ENCODE measurements around the gene PORCN.
A peak's percentile ranks its signal among the peaks of the same experiment; 100 is the strongest.
"Not testable (repeated sequence)": the region's sequence is repeated elsewhere in the genome, so short reads cannot be mapped to it uniquely, and the experiment has no call there.

Gene PORCN

DNA sequence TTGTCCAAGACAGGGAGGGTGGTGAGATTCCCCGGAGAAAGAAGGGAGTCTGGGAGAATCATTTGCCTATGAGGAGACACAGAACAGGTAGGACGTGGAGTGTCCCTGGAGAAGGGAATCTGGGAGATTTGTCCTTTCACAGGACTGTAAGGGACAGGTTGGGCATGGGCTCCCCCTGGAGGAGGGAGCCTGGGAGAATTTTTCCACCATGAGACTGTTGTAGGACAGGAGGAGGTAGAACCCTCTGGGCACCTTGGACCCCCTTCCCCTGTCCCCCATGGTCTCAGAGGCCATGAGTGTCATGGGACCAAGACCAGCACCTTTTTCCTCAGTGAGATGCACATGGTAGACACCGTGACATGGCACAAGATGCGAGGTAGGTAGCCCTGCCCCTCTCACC is 2.8 kb downstream of the PORCN start:
- Histone ChIP-seq H3K9ac (ENCODE audit: low read length in 2 of 2) (no peak overlapping the region), H3K4me1 (ENCODE audit: control insufficient read depth, insufficient read depth, low read length) (peaks cover 8% of the 10 kb centered on the region), H3K9me3 (ENCODE audit: control insufficient read depth in 2 of 2, low read length in 2 of 2) (no peaks in the 10 kb centered on the region), H3K4me3 (ENCODE audit: low read length in 2 of 2) (no peak overlapping the region), H3K36me3 (ENCODE audit: control insufficient read depth in 2 of 2, insufficient read depth in 2 of 2, low read length in 2 of 2) (peaks cover 0 to 2% of the 10 kb centered on the region in 2 donors), H3K27me3 (ENCODE audit: control insufficient read depth in 1 of 2, insufficient read depth in 2 of 2, low read length in 2 of 2) (peaks cover 0 to 7% of the 10 kb centered on the region in 2 donors), H3K27ac (ENCODE audit: low read length) (no peak overlapping the region)

- Histone ChIP-seq H3K4me3 (ENCODE audit: low read length in 2 of 2) (no peak overlapping the region), H3K36me3 (ENCODE audit: control insufficient read depth in 2 of 2, insufficient read depth in 2 of 2, low read length in 2 of 2) (peaks cover 0 to 2% of the 10 kb centered on the region in 2 donors), H3K27ac (ENCODE audit: low read length) (no peak overlapping the region), H3K9ac (ENCODE audit: low read length in 2 of 2) (no peak overlapping the region), H3K9me3 (ENCODE audit: control insufficient read depth in 2 of 2, low read length in 2 of 2) (no peaks in the 10 kb centered on the region), H3K27me3 (ENCODE audit: control insufficient read depth in 1 of 2, insufficient read depth in 2 of 2, low read length in 2 of 2) (peaks cover 0 to 7% of the 10 kb centered on the region in 2 donors), H3K4me1 (ENCODE audit: control insufficient read depth, insufficient read depth, low read length) (peaks cover 8% of the 10 kb centered on the region)
These were observed 3.7 kb downstream of the PORCN start for GRCh38 chrX:48512371-48512935.

DNA sequence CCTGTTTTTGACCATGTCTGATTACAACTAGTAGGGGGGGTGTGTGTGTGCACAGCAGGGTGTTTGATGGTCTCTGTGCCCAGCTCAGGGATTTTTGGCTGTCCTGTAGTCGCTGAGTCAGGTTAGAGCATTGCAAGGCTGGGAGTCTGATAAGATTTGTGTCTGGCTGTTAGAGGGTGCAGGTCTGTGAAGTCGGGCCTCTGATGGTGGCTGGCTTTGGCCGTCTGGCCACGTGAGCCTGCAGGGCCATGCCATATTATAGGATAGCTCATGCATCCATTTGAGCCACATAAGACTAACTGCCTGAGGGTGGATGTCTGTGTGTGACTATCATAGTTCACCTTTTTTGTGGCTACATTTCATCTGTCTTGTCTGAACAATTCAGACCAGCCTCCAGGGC is 4.9 kb downstream of the PORCN start:
- Histone ChIP-seq H3K36me3 (ENCODE audit: control insufficient read depth in 2 of 2, insufficient read depth in 2 of 2, low read length in 2 of 2) (peaks cover 0 to 2% of the 10 kb centered on the region in 2 donors), H3K9me3 (ENCODE audit: control insufficient read depth in 2 of 2, low read length in 2 of 2) (no peaks in the 10 kb centered on the region), H3K27ac (ENCODE audit: low read length) (no peak overlapping the region), H3K27me3 (ENCODE audit: control insufficient read depth in 1 of 2, insufficient read depth in 2 of 2, low read length in 2 of 2) (peaks cover 0 to 7% of the 10 kb centered on the region in 2 donors), H3K4me1 (ENCODE audit: control insufficient read depth, insufficient read depth, low read length) (peaks cover 8% of the 10 kb centered on the region), H3K9ac (ENCODE audit: low read length in 2 of 2) (no peak overlapping the region), H3K4me3 (ENCODE audit: low read length in 2 of 2) (no peak overlapping the region)

DNA sequence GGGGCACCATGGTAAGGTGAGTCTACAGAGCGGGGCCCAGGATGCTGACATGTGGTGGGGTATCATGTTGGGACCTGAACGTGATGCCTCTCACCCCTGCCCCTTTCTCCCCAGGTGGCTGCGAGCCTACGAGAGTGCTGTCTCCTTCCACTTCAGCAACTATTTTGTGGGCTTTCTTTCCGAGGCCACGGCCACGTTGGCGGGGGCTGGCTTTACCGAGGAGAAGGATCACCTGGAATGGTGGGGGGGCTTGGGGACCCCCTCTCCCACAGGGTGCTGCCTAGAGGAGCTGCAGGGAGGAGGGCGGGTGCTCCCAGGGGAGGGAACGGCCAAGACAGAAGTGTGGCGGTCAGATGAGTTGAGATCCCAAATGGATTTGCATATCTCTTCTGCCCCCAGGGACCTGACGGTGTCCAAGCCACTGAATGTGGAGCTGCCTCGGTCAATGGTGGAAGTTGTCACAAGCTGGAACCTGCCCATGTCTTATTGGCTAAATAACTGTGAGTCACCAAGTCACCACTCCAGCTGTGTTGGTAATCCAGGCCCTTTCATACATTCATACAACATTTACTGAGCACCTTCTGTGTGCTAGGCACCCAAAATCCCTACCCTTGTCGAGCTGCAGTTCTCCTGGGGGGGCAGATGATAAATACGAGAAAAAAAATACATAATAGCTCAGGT is 5.5 kb downstream of the PORCN start:
- Histone ChIP-seq H3K27me3 (ENCODE audit: control insufficient read depth in 1 of 2, insufficient read depth in 2 of 2, low read length in 2 of 2) (peaks cover 0 to 7% of the 10 kb centered on the region in 2 donors), H3K4me3 (ENCODE audit: low read length in 2 of 2) (no peak overlapping the region), H3K9me3 (ENCODE audit: control insufficient read depth in 2 of 2, low read length in 2 of 2) (no peaks in the 10 kb centered on the region), H3K27ac (ENCODE audit: low read length) (no peak overlapping the region), H3K9ac (ENCODE audit: low read length in 2 of 2) (no peak overlapping the region), H3K36me3 (ENCODE audit: control insufficient read depth in 2 of 2, insufficient read depth in 2 of 2, low read length in 2 of 2) (peaks cover 0 to 2% of the 10 kb centered on the region in 2 donors), H3K4me1 (ENCODE audit: control insufficient read depth, insufficient read depth, low read length) (peaks cover 7% of the 10 kb centered on the region)

DNA sequence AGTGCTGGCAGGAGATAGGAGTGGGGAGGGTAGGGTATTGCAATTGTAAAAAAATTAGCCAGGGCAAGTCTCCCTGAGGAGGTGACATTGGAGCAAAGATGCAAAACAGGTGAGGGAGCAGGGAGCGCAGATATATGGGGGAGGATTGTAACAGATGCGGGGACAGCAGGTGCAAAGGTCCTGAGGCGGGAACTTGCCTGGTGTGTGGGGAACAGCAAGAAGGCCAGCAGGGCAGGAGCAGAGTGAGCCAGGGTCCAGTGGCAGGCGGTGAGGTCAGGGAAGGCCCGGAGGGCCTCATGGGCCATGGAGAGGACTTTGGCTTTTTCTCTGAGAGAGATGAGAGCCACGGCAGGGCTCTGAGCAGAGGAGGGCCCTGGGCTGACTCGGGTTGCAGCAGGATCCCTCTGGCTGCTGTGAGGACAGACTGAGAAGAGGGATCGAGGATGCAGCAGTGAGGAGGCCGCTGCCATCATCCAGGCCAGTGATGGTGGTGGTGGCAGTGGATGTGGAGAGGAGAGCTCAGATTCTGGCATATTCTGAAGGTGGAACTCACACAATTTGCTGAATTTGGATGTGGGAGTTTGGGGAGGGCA is 6.2 kb downstream of the PORCN start:
- Histone ChIP-seq H3K4me1 (ENCODE audit: control insufficient read depth, insufficient read depth, low read length) (peaks cover under 1% of the 10 kb centered on the region), H3K4me3 (ENCODE audit: low read length in 2 of 2) (no peak overlapping the region), H3K9me3 (ENCODE audit: control insufficient read depth in 2 of 2, low read length in 2 of 2) (no peaks in the 10 kb centered on the region), H3K9ac (ENCODE audit: low read length in 2 of 2) (no peak overlapping the region), H3K36me3 (ENCODE audit: control insufficient read depth in 2 of 2, insufficient read depth in 2 of 2, low read length in 2 of 2) (peaks cover 0 to 2% of the 10 kb centered on the region in 2 donors), H3K27me3 (ENCODE audit: control insufficient read depth in 1 of 2, insufficient read depth in 2 of 2, low read length in 2 of 2) (peaks cover 0 to 7% of the 10 kb centered on the region in 2 donors), H3K27ac (ENCODE audit: low read length) (no peak overlapping the region)

- H3K27me3 ChIP-seq (ENCODE audit: control insufficient read depth in 1 of 2, insufficient read depth in 2 of 2, low read length in 2 of 2), result peaks cover 0 to 7% of the 10 kb centered on the region in 2 donors
- peaks cover 0 to 2% of the 10 kb centered on the region in 2 donors for H3K36me3 ChIP-seq (ENCODE audit: control insufficient read depth in 2 of 2, insufficient read depth in 2 of 2, low read length in 2 of 2)
- H3K9me3 ChIP-seq (ENCODE audit: control insufficient read depth in 2 of 2, low read length in 2 of 2), result no peaks in the 10 kb centered on the region
- no peak overlapping the region for H3K4me3 ChIP-seq (ENCODE audit: low read length in 2 of 2)
- no peak overlapping the region for H3K27ac ChIP-seq (ENCODE audit: low read length)
- no peak overlapping the region for H3K9ac ChIP-seq (ENCODE audit: low read length in 2 of 2)
- H3K4me1 ChIP-seq (ENCODE audit: control insufficient read depth, insufficient read depth, low read length), result no peaks in the 10 kb centered on the region
These were observed 7.0 kb downstream of the PORCN start for GRCh38 chrX:48515842-48516241.

- Histone ChIP-seq H3K4me3 (ENCODE audit: low read length in 2 of 2) (no peak overlapping the region), H3K9me3 (ENCODE audit: control insufficient read depth in 2 of 2, low read length in 2 of 2) (no peaks in the 10 kb centered on the region), H3K4me1 (ENCODE audit: control insufficient read depth, insufficient read depth, low read length) (peaks cover 1% of the 10 kb centered on the region), H3K27ac (ENCODE audit: low read length) (no peak overlapping the region), H3K9ac (ENCODE audit: low read length in 2 of 2) (no peak overlapping the region), H3K36me3 (ENCODE audit: control insufficient read depth in 2 of 2, insufficient read depth in 2 of 2, low read length in 2 of 2) (peaks cover 0 to 2% of the 10 kb centered on the region in 2 donors), H3K27me3 (ENCODE audit: control insufficient read depth in 1 of 2, insufficient read depth in 2 of 2, low read length in 2 of 2) (peaks cover 0 to 7% of the 10 kb centered on the region in 2 donors)
These were observed 7.5 kb downstream of the PORCN start for GRCh38 chrX:48516285-48516684.

DNA sequence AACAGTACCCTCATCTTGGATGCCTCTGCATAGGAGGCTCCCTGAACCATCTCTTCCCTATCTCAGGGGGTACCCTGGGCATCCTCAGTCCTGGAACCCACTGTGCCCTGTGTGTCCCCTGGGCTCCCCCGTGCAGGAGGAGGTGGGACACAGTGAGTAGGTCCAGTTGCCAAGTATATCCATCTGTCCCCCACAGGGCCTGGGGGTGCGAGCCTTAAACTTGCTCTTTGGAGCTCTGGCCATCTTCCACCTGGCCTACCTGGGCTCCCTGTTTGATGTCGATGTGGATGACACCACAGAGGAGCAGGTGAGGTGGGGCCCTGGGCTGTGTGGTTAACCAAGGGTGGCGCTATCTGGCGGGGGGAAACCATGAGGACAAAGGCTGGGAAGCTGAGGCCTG is 8.2 kb downstream of the PORCN start:
- Histone ChIP-seq H3K27me3 (ENCODE audit: control insufficient read depth in 1 of 2, insufficient read depth in 2 of 2, low read length in 2 of 2) (peaks cover 0 to 7% of the 10 kb centered on the region in 2 donors), H3K36me3 (ENCODE audit: control insufficient read depth in 2 of 2, insufficient read depth in 2 of 2, low read length in 2 of 2) (peaks cover 0 to 2% of the 10 kb centered on the region in 2 donors), H3K4me1 (ENCODE audit: control insufficient read depth, insufficient read depth, low read length) (peaks cover 2% of the 10 kb centered on the region), H3K4me3 (ENCODE audit: low read length in 2 of 2) (no peak overlapping the region), H3K27ac (ENCODE audit: low read length) (no peak overlapping the region), H3K9ac (ENCODE audit: low read length in 2 of 2) (no peak overlapping the region), H3K9me3 (ENCODE audit: control insufficient read depth in 2 of 2, low read length in 2 of 2) (no peaks in the 10 kb centered on the region)

DNA sequence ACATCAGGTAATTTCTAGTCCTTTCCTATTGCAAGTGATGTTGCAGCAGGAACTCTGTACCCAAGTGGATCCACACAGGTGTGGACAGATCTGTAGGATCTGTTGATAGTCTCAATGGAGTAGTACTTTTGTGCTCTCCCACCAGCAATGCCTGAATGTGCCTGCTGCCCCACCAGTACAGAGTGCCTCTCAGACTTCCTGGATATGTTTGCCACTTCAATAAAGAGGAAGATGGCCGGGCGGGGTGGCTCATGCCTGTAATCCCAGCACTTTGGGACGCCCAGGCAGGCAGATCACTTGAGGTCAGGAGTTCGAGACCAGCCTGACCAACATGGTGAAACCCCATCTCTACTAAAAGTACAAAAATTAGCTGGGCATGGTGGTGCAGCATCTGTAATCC is 10.7 kb downstream of the PORCN start:
- H3K27ac ChIP-seq (ENCODE audit: low read length); H3K9ac ChIP-seq (ENCODE audit: low read length in 2 of 2); H3K27me3 ChIP-seq (ENCODE audit: control insufficient read depth in 1 of 2, insufficient read depth in 2 of 2, low read length in 2 of 2); H3K36me3 ChIP-seq (ENCODE audit: control insufficient read depth in 2 of 2, insufficient read depth in 2 of 2, low read length in 2 of 2); H3K4me1 ChIP-seq (ENCODE audit: control insufficient read depth, insufficient read depth, low read length); H3K4me3 ChIP-seq (ENCODE audit: low read length in 2 of 2); H3K9me3 ChIP-seq (ENCODE audit: control insufficient read depth in 2 of 2, low read length in 2 of 2): not testable (repeated sequence)

DNA sequence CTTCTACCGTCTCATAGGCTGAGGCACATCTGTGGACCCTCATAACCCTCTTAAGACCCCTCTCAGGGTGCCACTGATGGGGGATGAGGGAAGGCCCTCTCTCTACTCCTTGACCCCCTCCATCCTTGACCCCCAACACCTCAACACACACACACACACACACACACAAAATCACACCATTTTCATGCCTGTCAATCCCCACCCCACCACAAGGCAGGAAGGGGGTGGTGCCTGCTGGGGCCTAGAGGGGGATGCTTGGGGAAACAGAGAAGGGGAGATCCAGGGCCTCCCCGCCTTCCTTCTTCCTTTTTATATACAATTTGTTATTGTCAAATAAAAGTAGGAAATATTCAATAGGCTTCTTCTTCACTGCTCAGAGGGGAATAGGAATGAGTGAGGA is 11.7 kb downstream of the PORCN start:
- no peaks in the 10 kb centered on the region for H3K36me3 ChIP-seq (ENCODE audit: control insufficient read depth in 2 of 2, insufficient read depth in 2 of 2, low read length in 2 of 2)
- H3K9me3 ChIP-seq (ENCODE audit: control insufficient read depth in 2 of 2, low read length in 2 of 2), result no peaks in the 10 kb centered on the region
- H3K27me3 ChIP-seq (ENCODE audit: control insufficient read depth in 1 of 2, insufficient read depth in 2 of 2, low read length in 2 of 2), result no peaks in the 10 kb centered on the region
- H3K9ac ChIP-seq (ENCODE audit: low read length in 2 of 2), result no peak overlapping the region
- H3K27ac ChIP-seq (ENCODE audit: low read length), result no peak overlapping the region
- H3K4me1 ChIP-seq (ENCODE audit: control insufficient read depth, insufficient read depth, low read length), result peaks cover 6% of the 10 kb centered on the region
- H3K4me3 ChIP-seq (ENCODE audit: low read length in 2 of 2), result no peak overlapping the region

- peak overlapping the region; percentile 57 to 74 for H3K9ac ChIP-seq (ENCODE audit: low read length in 2 of 2)
- H3K27me3 ChIP-seq (ENCODE audit: control insufficient read depth in 1 of 2, insufficient read depth in 2 of 2, low read length in 2 of 2), result no peaks in the 10 kb centered on the region
- peak overlapping the region; percentile 49 for H3K27ac ChIP-seq (ENCODE audit: low read length)
- H3K36me3 ChIP-seq (ENCODE audit: control insufficient read depth in 2 of 2, insufficient read depth in 2 of 2, low read length in 2 of 2), result no peaks in the 10 kb centered on the region
- no peaks in the 10 kb centered on the region for H3K9me3 ChIP-seq (ENCODE audit: control insufficient read depth in 2 of 2, low read length in 2 of 2)
- peak overlapping the region; percentile 71 to 78 for H3K4me3 ChIP-seq (ENCODE audit: low read length in 2 of 2)
- peaks cover 6% of the 10 kb centered on the region for H3K4me1 ChIP-seq (ENCODE audit: control insufficient read depth, insufficient read depth, low read length)
These were observed 12.2 kb downstream of the PORCN start for GRCh38 chrX:48520976-48521352.
